ENCODE measurements around the gene CDKAL1.

Gene CDKAL1

DNA sequence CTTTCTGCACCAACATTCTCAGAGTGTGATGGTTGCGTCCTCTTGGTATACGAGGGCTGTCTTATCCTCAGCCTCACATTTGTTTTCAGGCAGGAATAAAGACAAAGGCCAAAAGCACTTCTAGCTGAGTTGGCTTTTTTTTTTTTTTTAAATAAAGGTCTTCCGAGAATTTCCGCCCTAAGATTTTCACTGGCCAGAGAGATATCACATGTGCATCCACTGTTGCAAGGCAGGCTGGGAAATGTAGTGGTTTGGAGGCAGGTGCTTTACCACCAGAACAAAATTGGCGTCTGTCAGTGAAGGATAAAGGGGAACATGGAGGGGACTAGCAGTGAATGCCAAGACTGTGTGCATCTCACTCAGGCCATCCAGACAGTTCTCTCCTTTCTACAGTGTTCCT, 724.4 kb downstream of the CDKAL1 start:
- no peak for DNase-seq (ENCODE audit: low spot score)

DNA sequence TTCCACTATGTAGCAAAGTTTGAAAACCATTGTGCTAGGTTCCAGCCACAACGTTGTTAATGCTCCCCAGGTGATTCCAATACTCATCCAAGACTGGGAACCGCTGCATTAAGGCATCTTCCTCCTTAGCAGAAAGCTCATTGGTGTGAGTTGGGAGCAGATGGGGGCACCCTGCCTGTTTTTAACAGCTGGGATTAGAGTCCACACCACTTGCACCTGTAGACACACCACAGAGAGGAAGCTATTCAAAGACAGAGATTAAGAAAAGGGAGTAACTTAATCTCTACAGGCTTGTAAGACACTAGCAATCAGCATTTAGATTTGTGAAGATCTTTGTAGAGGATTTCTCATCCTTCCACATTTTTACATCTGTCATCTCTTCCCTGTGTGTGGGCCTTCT, 725.4 kb downstream of the CDKAL1 start:
- DNase-seq (ENCODE audit: low spot score) = no peak

DNA sequence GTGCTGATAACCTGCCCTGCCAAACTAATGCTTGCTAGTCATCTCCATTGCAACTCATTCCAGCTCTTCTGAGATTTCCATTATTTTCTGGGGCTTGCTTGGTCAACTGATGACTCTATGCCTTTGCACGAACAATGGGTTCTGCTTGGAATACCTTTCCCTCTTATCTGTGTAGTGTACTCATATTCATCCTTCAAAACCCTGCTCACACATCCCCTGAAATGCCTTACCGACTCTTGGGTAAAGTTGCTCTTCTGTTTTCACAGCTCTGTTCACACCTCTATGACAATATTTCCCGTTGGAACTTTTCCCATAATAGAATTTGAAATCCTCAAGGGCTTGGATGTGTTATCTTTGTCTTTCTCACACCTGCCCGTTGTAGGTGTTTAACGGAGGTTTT, 728.2 kb downstream of the CDKAL1 start:
- no peak for DNase-seq (ENCODE audit: low spot score)

DNA sequence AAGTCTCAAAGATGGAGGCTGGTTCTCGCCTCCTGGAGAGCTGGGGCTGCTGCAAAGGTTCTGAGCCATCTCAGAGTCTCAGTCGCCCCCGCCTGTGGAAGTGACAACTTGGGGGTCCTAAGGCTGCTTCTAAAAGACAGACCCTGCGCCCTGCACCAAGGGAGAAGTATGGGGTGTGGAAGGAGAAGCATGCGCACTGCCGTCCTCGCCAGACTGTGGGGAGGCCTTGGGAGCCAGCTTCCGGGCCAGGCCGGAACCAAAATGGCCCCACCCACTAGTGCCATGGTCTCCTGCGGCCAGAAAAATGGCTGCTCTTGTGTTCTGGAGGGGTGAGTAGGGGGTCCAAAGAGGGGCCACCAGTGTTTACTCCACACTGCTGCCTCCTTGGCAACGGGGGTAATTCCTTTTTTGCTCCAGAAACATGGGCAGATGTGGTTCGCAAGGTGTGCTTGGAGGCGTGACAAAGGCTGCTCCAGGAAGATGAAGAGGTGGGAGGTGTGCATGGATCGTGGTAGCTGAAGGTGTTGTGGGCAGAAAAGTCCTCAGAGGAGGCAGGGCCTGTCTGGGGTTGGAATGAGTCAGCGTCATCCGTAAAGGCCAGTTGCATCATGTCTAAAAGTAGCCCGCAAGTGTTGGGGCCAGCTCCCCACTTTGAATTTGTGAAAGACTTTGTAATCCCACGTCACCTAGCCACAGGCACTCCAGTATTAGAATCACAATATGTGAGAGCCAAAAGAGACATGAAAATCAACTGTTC, 729.5 kb downstream of the CDKAL1 start:
- no peak for DNase-seq (ENCODE audit: low spot score)

DNA sequence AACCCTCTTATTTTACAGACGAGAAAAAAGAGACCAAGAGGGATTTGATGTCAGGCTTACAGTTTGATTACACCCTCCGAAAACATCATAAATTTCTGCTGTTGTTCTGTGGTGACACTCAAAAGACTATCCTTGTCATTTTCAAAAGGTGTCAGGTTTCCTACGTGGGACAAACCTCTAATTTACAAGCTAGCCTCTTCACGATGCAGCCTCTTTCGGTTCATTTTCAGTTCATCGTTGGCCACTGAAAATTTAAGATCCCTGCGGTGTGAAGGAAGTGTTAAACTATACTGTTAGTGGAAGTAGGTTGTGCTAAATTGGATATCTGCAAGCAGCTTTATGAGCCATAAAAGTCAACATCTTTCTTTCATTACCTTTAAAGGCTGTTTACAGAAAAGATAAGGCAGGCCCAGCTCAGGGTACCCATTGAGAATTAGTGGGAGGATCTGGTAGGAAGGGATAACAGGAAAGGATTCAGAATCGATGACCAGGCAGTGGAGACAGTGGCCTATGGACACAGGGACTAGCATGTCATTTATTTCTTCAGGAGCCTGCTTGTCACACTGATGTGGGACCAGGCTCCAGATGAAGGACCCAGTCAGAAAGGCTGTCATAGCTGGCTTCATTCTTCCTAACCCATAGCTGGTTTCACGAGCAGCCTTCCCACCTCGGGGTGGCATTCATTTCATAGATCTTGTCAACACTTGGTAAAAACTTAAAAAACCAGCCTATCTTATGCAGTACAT, 730.2 kb downstream of the CDKAL1 start:
- no peak for DNase-seq (ENCODE audit: low spot score)

DNA sequence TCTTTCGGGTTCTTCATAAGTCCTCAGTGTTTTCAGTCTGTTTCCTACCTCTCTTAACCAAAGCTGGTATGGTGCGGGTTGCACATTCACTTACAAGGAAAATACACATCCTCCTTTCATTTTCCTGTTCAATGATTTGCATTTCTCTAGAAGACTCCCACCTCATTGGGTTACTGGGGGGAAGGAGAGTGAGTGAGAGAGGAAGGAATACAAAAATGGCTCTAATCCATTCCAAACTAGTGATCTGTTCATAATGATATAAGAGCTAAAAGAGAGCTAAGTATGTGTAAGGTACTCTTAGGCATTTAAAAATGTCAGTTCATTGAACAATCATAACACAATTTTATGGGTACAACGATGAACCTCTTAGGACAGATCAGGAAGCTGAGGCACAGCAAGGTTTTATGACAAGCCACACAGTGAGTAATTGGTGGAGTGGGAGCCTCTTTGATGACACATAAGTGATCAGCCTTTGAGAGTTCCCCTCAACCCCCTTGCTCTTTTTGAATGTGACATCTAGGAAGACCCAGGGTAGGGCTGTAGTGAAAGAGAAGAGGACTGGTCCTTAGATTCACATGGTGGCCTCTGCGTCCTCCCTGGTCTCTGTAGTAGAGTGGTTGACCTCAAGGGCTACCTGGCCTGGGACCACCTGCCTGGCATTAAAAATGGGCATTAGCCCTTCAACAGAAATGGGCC, 730.9 kb downstream of the CDKAL1 start:
- DNase-seq (ENCODE audit: low spot score) = no peak

DNA sequence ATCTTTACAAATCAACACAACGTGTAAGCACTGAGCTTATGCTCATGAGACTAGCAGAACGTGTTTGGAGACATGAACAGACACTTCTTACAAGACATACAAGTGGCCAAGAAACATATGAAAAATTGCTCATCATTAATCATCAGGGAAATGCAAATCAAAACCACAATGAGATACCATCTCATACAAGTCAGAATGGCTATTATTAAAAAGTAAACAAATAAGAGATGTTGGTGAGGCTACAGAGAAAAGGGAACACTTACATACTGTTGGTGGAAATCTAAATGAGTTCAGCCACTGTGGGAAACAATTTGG, 731.4 kb downstream of the CDKAL1 start:
- DNase-seq (ENCODE audit: low spot score) = no peak

DNA sequence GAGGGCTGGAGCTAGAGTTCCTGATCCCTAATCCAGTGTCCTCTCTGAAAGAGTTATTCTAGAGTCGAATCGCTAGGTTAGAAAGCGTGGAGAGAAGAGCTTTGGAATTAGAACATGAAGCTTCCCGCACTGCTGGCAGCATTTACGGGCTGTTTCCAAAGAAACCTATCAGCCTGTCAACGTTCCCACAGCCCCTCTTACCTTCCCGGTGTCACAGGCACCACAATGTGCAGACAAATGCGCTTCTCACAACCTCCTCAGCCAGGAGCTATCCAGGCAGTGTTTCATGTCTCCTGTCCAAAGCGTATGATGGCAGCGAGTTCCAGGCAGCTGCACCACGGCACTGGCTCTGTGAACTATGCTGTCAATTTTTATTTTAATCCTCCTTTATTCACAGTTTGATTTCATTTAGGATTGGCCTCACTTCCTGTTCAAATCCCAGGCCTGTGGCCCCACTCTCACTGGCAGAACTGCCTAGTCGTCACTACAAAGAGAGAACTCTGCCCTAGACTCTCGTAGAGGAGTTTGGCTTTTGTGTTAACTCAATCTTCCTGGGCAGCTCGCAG, 736.5 kb downstream of the CDKAL1 start:
- DNase-seq (ENCODE audit: low spot score) = no peak

DNA sequence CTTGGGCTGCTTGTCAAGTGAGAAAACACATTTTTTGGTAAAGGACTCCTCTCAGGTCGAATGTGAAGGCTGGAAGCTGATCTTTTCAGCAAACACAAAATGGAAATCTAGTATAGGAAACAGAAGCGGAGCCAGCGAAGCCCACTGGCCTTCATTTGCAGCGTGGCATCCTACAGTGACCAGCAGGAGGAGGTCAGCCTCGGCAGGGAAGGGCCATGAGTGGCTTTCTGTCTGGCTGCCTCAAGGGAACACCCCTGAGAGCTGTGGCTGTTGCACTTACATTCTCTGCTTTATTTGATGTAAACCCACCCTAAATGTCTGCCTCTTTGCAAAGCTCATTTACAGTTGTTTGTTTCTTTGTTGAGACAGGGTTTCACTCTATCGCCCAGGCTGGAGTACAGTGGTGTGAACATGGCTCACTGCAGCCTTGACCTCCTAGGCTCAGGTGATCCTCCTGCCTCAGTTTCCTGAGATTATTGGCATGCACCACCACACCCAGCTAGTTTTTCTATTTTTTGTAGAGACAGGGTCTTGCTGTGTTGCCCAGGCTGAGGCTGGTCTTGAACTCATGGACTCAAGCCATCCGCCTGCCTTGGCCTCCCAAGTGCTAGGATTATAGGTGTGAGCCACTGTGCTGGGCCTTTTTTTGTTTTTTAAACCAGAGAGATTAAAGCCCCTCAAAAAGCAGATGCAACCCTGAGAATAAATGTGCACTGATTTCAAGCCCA, 737.3 kb downstream of the CDKAL1 start:
- no peak for DNase-seq (ENCODE audit: low spot score)

DNA sequence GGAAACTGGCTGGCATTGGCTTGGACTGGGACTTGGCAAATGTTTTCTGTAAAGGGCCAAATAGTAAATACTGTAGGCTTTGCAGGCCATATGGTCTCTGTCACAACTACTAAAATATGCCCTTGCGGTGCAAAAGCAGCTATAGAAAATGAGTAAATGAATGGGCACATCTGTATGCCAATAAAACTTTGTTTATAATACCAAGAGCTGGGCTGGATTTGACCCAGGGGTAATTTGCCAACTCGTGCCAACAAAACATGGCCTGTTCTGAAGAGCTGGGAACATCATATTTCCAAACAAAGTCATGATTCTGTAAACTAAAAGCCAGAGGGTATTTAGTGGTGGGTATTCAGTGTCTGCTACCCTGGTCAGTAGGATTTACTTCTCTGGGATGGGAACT, 739.2 kb downstream of the CDKAL1 start:
- no peak for DNase-seq (ENCODE audit: low spot score)

DNA sequence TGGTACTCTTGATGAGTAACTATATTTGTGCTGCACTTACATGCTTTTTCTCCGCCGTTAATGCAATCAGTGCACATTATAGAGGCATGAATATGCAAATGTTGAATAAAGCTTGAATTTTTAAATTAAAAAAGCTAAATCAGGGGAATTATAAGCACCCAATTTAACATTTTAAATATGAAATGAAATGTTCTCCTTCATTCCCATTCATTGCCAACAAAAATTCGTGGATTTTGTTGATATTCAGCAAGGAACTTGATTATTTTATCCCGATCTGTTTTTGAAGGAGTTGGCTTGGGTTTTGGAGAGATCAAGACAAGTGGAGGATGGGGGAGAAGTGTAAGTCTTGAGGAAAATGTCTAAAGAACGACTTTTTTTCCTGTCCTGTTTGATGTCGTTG, 740.6 kb downstream of the CDKAL1 start:
- no peak for DNase-seq (ENCODE audit: low spot score)

DNA sequence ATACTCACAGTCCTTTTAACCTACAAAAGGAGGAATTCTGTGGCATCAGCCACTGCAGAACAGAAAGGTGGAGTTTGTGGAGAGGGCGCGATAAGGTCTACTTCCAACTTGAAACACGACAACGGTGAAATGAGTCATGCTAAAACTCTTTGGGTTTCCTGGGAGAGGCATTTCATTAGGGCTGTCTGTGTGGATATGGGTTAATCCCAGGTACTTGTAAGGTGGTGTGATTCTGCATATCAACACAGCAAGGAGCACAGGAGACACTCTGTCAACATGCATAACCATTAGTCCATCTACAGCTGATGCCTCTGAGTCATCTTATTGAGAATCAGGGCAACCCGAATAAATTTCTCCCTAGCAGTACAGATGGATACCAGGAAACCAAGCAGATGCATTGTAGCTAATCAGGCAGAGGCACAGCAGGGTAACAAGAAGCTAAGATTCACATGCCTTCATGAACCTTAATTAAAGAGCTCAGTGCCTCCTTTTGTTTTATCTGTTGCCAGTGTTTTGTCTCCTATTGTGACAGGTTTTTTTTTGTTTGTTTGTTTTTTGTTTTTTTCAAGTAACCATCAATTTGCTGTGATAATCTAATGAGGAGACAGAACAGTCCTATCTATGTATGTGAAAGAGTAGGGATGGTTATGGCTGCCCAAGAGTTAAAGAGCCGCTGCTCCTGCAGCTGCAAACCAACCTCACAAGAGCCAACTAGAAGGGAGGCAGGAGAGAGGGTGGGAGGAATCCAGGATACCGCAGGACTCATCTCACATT, 743.5 kb downstream of the CDKAL1 start:
- no peak for DNase-seq (ENCODE audit: low spot score)

DNA sequence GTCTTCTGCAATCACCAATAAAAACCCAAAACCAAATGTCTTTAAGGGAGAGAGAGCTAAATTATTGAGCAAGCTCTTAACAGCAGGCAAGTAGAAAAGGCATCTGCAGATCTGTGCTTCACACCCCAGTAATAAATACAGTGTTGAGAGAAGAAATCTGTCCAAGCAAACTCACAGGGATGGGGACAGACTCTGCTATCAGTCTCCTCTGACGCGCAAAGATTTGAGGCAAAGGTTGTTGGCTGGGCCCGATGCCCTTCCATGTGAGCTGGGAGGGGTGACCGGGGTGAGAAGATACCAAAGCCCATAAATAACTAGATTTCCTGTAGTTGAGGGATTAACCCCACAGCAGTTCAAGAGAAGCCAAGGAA, 744.1 kb downstream of the CDKAL1 start:
- DNase-seq (ENCODE audit: low spot score) = no peak

DNA sequence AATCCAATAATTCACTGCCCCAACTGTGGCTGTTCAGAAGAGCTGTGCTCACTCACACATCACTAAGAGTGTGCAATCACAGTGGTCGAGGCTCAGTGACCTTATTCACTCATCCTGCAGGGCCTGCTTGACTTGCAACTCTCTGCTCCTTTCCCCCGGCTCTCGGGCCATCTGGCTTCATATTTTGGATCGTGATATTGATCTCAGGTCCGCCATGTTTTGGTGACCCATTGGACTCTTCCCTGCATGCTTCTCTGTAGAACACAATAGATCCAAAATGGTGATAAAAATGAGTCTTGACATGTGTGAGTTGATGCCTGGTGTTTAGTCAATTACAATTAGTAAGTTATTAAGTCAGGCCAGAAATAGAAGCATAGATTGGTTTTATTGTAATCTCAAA, 745.4 kb downstream of the CDKAL1 start:
- no peak for DNase-seq (ENCODE audit: low spot score)

DNA sequence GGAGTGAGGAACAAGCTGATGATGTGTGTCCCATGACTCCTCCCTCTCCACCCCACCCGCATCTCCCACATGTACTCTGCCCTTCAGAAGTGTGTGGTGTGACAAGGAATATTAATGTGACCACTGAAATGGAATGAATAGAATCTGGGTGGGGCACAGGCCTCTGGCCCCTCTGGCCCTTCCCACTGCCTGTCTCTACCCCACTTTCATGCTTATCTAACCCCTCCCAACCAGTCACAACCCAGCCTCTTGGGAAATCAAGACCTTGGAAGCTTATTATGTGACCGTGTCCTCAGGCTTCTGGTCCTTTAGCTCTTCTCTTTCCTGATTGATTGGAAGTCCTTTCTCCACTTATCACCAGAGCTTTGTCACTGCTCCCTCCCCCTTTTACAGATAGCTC, 747.1 kb downstream of the CDKAL1 start:
- DNase-seq (ENCODE audit: low spot score) = no peak

All from AG20443 (cell line).